Measurements from ENCODE around the gene UBE2S.

The UBE2S gene

GRCh38 chr19:55444646-55445045, 37.1 kb upstream of the UBE2S start:
- no peak overlapping the region for H2AFZ ChIP-seq (ENCODE audit: low read depth, low read length)
- H3K4me3 ChIP-seq (ENCODE audit: low read length), result no peak overlapping the region
- peaks cover 27% of the 10 kb centered on the region for H3K4me1 ChIP-seq (ENCODE audit: insufficient read depth, low read length)
- H3K9me3 ChIP-seq (ENCODE audit: low read length), result no peaks in the 10 kb centered on the region
- H3K36me3 ChIP-seq (ENCODE audit: insufficient read depth, low read length), result no peaks in the 10 kb centered on the region
- H3K27me3 ChIP-seq (ENCODE audit: insufficient read depth, low read length), result peaks cover 50% of the 10 kb centered on the region

GRCh38 chr19:55443824-55444480, 36.4 kb upstream of the UBE2S start:
- Histone ChIP-seq H3K4me1 (ENCODE audit: insufficient read depth, low read length) (peaks cover 22% of the 10 kb centered on the region), H3K27me3 (ENCODE audit: insufficient read depth, low read length) (peaks cover 56% of the 10 kb centered on the region), H2AFZ (ENCODE audit: low read depth, low read length) (no peak overlapping the region), H3K36me3 (ENCODE audit: insufficient read depth, low read length) (no peaks in the 10 kb centered on the region), H3K4me3 (ENCODE audit: low read length) (no peak overlapping the region), H3K9me3 (ENCODE audit: low read length) (no peaks in the 10 kb centered on the region)

DNA sequence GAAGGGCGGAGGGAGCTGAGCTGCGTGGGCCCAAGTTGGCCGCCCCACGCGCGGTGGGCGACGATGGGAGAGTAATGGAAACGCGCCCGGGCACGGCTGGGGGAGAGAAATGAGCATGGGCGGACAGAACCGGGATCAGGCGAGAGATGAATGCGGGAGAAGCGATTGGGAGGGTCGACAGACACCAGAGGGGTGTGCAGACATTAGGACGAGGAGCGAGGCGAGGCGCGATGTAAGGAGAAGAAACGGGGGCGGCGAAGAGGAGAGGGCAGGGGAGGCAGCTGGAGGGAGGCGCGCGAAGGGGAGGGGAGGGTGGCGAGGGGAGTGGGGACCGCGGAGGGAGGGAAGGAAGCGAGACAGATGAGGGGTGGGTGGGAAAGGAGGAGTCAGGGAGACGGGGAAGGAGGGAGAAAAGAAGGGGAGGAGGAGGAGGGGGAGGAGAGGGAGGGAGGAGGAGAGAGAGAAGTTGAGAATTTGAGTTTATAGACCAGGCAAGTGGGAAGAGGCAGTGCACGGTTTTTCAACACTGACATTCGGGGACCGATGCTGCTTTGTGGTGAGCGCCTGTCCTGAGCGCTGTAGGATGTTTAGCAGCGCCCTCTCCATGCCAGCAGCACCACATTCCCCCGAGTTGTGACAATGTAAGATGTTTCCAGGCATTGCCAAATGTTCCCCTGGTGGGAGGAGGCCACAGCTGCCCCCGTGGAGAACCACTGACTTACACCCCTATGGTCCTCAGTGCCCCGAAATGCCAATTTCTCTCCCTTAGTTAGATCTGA, 35.6 kb upstream of the UBE2S start, which contains the start of gene SHISA7:
Gene SHISA7 (minus strand): TSS at position 256 of the 779 bp plus-strand sequence. CDS start 437 bp downstream, outside the sequence.
- H3K36me3 ChIP-seq (ENCODE audit: insufficient read depth, low read length), result no peaks in the 10 kb centered on the region
- H3K27me3 ChIP-seq (ENCODE audit: insufficient read depth, low read length), result peaks cover 57% of the 10 kb centered on the region
- no peak within 1 kb of the TSS for H3K4me3 ChIP-seq (ENCODE audit: low read length)
- no peaks in the 10 kb centered on the region for H3K9me3 ChIP-seq (ENCODE audit: low read length)
- peaks cover 22% of the 10 kb centered on the region for H3K4me1 ChIP-seq (ENCODE audit: insufficient read depth, low read length)
- no peak within 1 kb of the TSS for H2AFZ ChIP-seq (ENCODE audit: low read depth, low read length)

DNA sequence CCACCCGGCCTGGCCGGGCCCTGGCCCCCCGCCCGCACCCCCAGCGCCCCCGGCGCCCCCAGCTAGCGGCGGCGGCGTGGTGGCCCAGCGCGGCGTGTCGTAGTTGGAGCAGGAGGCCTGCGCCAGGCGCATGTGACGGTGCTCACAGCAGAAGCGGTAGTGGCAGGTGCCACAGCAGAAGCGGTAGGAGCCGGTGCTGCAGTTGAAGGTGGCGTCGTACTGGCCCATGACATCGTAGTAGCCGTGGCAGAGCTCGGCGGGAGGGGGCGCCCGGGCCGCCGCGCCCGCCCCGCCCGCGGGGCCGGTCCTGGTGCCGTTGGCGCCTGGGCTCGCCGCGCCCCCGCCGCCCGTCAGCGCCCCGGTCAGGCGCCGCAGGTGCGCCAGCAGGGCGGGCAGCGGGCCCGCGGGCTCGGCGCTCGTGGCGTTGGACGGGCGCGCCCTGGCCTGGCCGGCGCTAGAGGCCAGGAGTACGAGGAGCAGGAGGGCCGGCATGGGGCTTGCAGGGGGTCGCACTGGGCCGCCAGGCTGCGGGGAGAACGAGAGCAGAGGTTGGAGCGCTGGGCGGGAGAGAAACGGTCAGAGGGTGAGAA, 34.9 kb upstream of the UBE2S start:
- Histone ChIP-seq H3K4me1 (ENCODE audit: insufficient read depth, low read length) (peaks cover 22% of the 10 kb centered on the region), H3K4me3 (ENCODE audit: low read length) (no peak overlapping the region), H2AFZ (ENCODE audit: low read depth, low read length) (no peak overlapping the region), H3K36me3 (ENCODE audit: insufficient read depth, low read length) (no peaks in the 10 kb centered on the region), H3K27me3 (ENCODE audit: insufficient read depth, low read length) (peaks cover 57% of the 10 kb centered on the region), H3K9me3 (ENCODE audit: low read length) (no peaks in the 10 kb centered on the region)

- Histone ChIP-seq H2AFZ (ENCODE audit: low read depth, low read length) (no peak overlapping the region), H3K4me1 (ENCODE audit: insufficient read depth, low read length) (peaks cover 22% of the 10 kb centered on the region), H3K27me3 (ENCODE audit: insufficient read depth, low read length) (peaks cover 57% of the 10 kb centered on the region), H3K36me3 (ENCODE audit: insufficient read depth, low read length) (no peaks in the 10 kb centered on the region), H3K4me3 (ENCODE audit: low read length) (no peak overlapping the region), H3K9me3 (ENCODE audit: low read length) (no peaks in the 10 kb centered on the region)
Observed at GRCh38 chr19:55441692-55442321, 34.2 kb upstream of the UBE2S start.

DNA sequence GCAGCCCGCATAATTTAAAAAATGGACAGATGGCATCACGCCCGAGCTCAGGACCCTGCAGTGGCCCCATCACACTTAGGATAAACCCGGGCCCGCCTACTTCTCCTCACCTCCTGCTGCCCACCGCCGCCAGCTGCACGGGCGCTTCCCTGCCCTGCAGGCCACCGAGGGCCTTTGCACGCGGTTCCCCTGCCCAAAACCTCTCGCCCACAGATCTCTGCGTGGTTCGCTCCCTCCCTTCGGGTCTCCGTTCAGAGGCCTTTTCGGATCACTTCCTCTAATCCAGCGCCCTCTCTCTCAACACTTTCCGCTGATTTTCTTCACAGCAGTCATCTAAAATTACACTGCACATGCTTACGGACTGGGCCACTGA, 33.7 kb upstream of the UBE2S start:
- peaks cover 22% of the 10 kb centered on the region for H3K4me1 ChIP-seq (ENCODE audit: insufficient read depth, low read length)
- H2AFZ ChIP-seq (ENCODE audit: low read depth, low read length), result no peak overlapping the region
- H3K27me3 ChIP-seq (ENCODE audit: insufficient read depth, low read length), result peaks cover 57% of the 10 kb centered on the region
- H3K9me3 ChIP-seq (ENCODE audit: low read length), result no peaks in the 10 kb centered on the region
- no peaks in the 10 kb centered on the region for H3K36me3 ChIP-seq (ENCODE audit: insufficient read depth, low read length)
- no peak overlapping the region for H3K4me3 ChIP-seq (ENCODE audit: low read length)

GRCh38 chr19:55440411-55441105, 33.0 kb upstream of the UBE2S start:
- Histone ChIP-seq H3K4me1 (ENCODE audit: insufficient read depth, low read length) (peaks cover 22% of the 10 kb centered on the region), H3K36me3 (ENCODE audit: insufficient read depth, low read length) (no peaks in the 10 kb centered on the region), H3K27me3 (ENCODE audit: insufficient read depth, low read length) (peaks cover 53% of the 10 kb centered on the region), H2AFZ (ENCODE audit: low read depth, low read length) (no peak overlapping the region), H3K4me3 (ENCODE audit: low read length) (no peak overlapping the region), H3K9me3 (ENCODE audit: low read length) (no peaks in the 10 kb centered on the region)

GRCh38 chr19:55439052-55439451, 31.5 kb upstream of the UBE2S start:
- H3K4me3 ChIP-seq (ENCODE audit: low read length), result no peak overlapping the region
- H3K4me1 ChIP-seq (ENCODE audit: insufficient read depth, low read length), result peaks cover 22% of the 10 kb centered on the region
- H3K36me3 ChIP-seq (ENCODE audit: insufficient read depth, low read length), result no peaks in the 10 kb centered on the region
- peaks cover 42% of the 10 kb centered on the region for H3K27me3 ChIP-seq (ENCODE audit: insufficient read depth, low read length)
- no peak overlapping the region for H2AFZ ChIP-seq (ENCODE audit: low read depth, low read length)
- no peaks in the 10 kb centered on the region for H3K9me3 ChIP-seq (ENCODE audit: low read length)

- H3K4me1 ChIP-seq (ENCODE audit: insufficient read depth, low read length), result peaks cover 14% of the 10 kb centered on the region
- H3K4me3 ChIP-seq (ENCODE audit: low read length), result no peak overlapping the region
- H2AFZ ChIP-seq (ENCODE audit: low read depth, low read length), result no peak overlapping the region
- H3K36me3 ChIP-seq (ENCODE audit: insufficient read depth, low read length), result no peaks in the 10 kb centered on the region
- H3K9me3 ChIP-seq (ENCODE audit: low read length), result no peaks in the 10 kb centered on the region
- peaks cover 30% of the 10 kb centered on the region for H3K27me3 ChIP-seq (ENCODE audit: insufficient read depth, low read length)
Observed at GRCh38 chr19:55437410-55437809, 29.8 kb upstream of the UBE2S start.

- Histone ChIP-seq H3K4me3 (ENCODE audit: low read length) (no peak overlapping the region), H3K36me3 (ENCODE audit: insufficient read depth, low read length) (no peaks in the 10 kb centered on the region), H3K9me3 (ENCODE audit: low read length) (peaks cover 1% of the 10 kb centered on the region), H3K27me3 (ENCODE audit: insufficient read depth, low read length) (peaks cover 27% of the 10 kb centered on the region), H3K4me1 (ENCODE audit: insufficient read depth, low read length) (peaks cover 11% of the 10 kb centered on the region), H2AFZ (ENCODE audit: low read depth, low read length) (no peak overlapping the region)
Observed at GRCh38 chr19:55436847-55437246, 29.3 kb upstream of the UBE2S start.

DNA sequence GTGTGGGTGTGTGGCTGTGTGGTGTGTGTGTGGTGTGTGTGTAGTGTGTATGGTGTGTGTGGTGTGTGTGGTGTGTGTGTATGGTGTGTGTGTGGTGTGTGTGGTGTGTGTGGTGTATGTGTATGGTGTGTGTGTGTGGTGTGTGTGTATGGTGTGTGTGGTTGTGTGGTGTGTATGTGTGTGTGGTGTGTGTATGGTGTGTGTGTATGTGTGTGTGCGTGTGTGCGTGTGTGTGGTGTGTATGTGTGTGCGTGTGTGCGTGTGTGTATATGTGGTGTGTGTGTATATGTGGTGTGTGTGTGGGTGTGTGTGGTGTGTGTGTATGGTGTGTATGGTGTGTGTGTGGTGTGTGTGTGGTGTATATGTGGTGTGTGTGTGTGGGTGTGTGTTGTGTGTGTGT, 27.4 kb upstream of the UBE2S start:
- peaks cover 9% of the 10 kb centered on the region for H3K27me3 ChIP-seq (ENCODE audit: insufficient read depth, low read length)
- peaks cover 5% of the 10 kb centered on the region for H3K9me3 ChIP-seq (ENCODE audit: low read length)
- H3K4me1 ChIP-seq (ENCODE audit: insufficient read depth, low read length), result no peaks in the 10 kb centered on the region
- no peak overlapping the region for H3K4me3 ChIP-seq (ENCODE audit: low read length)
- no peak overlapping the region for H2AFZ ChIP-seq (ENCODE audit: low read depth, low read length)
- no peaks in the 10 kb centered on the region for H3K36me3 ChIP-seq (ENCODE audit: insufficient read depth, low read length)

GRCh38 chr19:55434356-55434919, 26.9 kb upstream of the UBE2S start:
- no peaks in the 10 kb centered on the region for H3K4me1 ChIP-seq (ENCODE audit: insufficient read depth, low read length)
- no peak overlapping the region for H2AFZ ChIP-seq (ENCODE audit: low read depth, low read length)
- H3K9me3 ChIP-seq (ENCODE audit: low read length), result peaks cover 5% of the 10 kb centered on the region
- peaks cover 5% of the 10 kb centered on the region for H3K27me3 ChIP-seq (ENCODE audit: insufficient read depth, low read length)
- no peaks in the 10 kb centered on the region for H3K36me3 ChIP-seq (ENCODE audit: insufficient read depth, low read length)
- H3K4me3 ChIP-seq (ENCODE audit: low read length), result no peak overlapping the region
